Sigmoid colon (tissue), 4 donors: ENCODE measurements around the gene PYDC2.

ENCODE experiments used
- CTCF ChIP-seq, 4 experiments: fragments of 450-650 bp in 3 of 4; fragments of 200-600 bp in 1 of 4; IDR thresholded peaks; one replicate each; pipeline ENCODE4 v1.5.1; 2016 to 2019; ENCODE audit warnings: antibody characterized with exemption in 4 of 4, mild to moderate bottlenecking in 3 of 4, moderate library complexity in 2 of 4
- EP300 ChIP-seq, 4 donors: sonication (generic); formaldehyde crosslinking; IDR thresholded peaks; one replicate each; pipeline ENCODE4 v1.6.1; 2017; ENCODE audit warnings: antibody characterized with exemption in 4 of 4
- POLR2A ChIP-seq, 2 donors: fragments of 450-650 bp; IDR thresholded peaks; one replicate each; pipeline ENCODE4 v1.6.1; 2016; ENCODE audit warnings: antibody characterized with exemption in 2 of 2, mild to moderate bottlenecking in 2 of 2, moderate library complexity in 2 of 2
- POLR2AphosphoS5 ChIP-seq, 4 donors: sonication (generic); formaldehyde crosslinking; IDR thresholded peaks; one replicate each; pipeline ENCODE4 v1.6.1; 2017; ENCODE audit warnings: antibody characterized with exemption in 4 of 4

GRCh38 chr3:191424881-191425280 is 36.1 kb upstream of the PYDC2 start:
- TF ChIP-seq EP300 (IDR thresholded peaks at IDR 0.05) (no peak), POLR2A (IDR thresholded peaks at IDR 0.05) (no peak), CTCF (IDR thresholded peaks at IDR 0.05) (no peak), POLR2AphosphoS5 (IDR thresholded peaks at IDR 0.05) (no peak)
